PC-3 (cell line): ENCODE data around the gene OR51E1. TPM values are rescaled to one million over a fixed set of nuclear protein-coding genes. Genes with fewer than 3 reads are reported as not detected.

Experiments used
- ATAC-seq: fragments of 200-7000 bp; cut with Tn5 transposase; 2 replicates; pipeline ENCODE4 v1.9.1; 2020; ENCODE audit warnings: mild to moderate bottlenecking, moderate library complexity
- BruUV-seq: library from RNA; stranded (reverse); fragments of 400-500 nt; replicated peaks from 2 replicates; lab custom pipeline; 2021; lab: Mats Ljungman, UMichigan
- CTCF ChIA-PET: fragments of 300-600 bp; sonication (Branson Sonifier 250); formaldehyde crosslinking; loops from one replicate; lab custom pipeline; 2022; ENCODE audit warnings: antibody characterized with exemption; lab: Charles Lee
- POLR2A ChIA-PET: fragments of 300-600 bp; sonication (Branson Sonifier 250); formaldehyde crosslinking; loops from one replicate; lab custom pipeline; 2022; ENCODE audit warnings: antibody characterized with exemption; ENCODE audit not compliant: unreplicated experiment; lab: Charles Lee
- DNase-seq: peaks from one replicate; pipeline ENCODE4 v3.0.0-alpha.2; 2015
- H2AFZ ChIP-seq: fragments of 300-600 bp; sonication (generic); 2 replicates; pipeline ENCODE4 v1.6.0; 2016; ENCODE audit warnings: antibody characterized with exemption, low read length
- H3F3A ChIP-seq: fragments of 300-600 bp; sonication (generic); one replicate; pipeline ENCODE4 v1.6.0; 2017; ENCODE audit warnings: antibody characterized with exemption, low read length, control low read depth, mild to moderate bottlenecking; ENCODE audit not compliant: unreplicated experiment
- H3K27ac ChIP-seq: fragments of 300-600 bp; sonication (generic); 2 replicates; pipeline ENCODE4 v1.5.1; 2016; ENCODE audit warnings: mild to moderate bottlenecking, low read length
- H3K27me3 ChIP-seq: fragments of 300-600 bp; sonication (generic); 2 replicates; pipeline ENCODE4 v1.6.1; 2016; ENCODE audit warnings: low read length, mixed read lengths
- H3K36me3 ChIP-seq: fragments of 300-600 bp; sonication (generic); 2 replicates; pipeline ENCODE4 v1.6.1; 2016; ENCODE audit warnings: low read depth, mixed run types, low read length, mixed read lengths
- H3K4me1 ChIP-seq: fragments of 300-600 bp; sonication (generic); 2 replicates; pipeline ENCODE4 v1.5.1; 2016; ENCODE audit warnings: low read length; ENCODE audit not compliant: insufficient read depth
- H3K4me2 ChIP-seq: fragments of 300-600 bp; sonication (generic); 2 replicates; pipeline ENCODE4 v1.6.0; 2016; ENCODE audit warnings: low read length
- H3K4me3 ChIP-seq: fragments of 300-600 bp; sonication (generic); 2 replicates; pipeline ENCODE4 v1.5.1; 2016; ENCODE audit warnings: mild to moderate bottlenecking, low read length, mixed read lengths
- H3K79me2 ChIP-seq: fragments of 300-600 bp; sonication (generic); 2 replicates; pipeline ENCODE4 v1.6.1; 2017; ENCODE audit warnings: low read length, mixed read lengths
- H3K9ac ChIP-seq: fragments of 300-600 bp; sonication (generic); 2 replicates; pipeline ENCODE4 v1.6.0; 2016; ENCODE audit warnings: mild to moderate bottlenecking, low read length
- H3K9me2 ChIP-seq: fragments of 300-600 bp; sonication (generic); replicated peaks from 2 replicates; pipeline ENCODE4 v1.6.1; 2016; ENCODE audit warnings: mixed run types, low read length, mixed read lengths
- H3K9me3 ChIP-seq: fragments of 300-600 bp; sonication (generic); 2 replicates; pipeline ENCODE4 v1.6.1; 2016; ENCODE audit warnings: low read length, mixed read lengths
- H4K20me1 ChIP-seq: fragments of 300-600 bp; sonication (generic); 2 replicates; pipeline ENCODE4 v1.6.1; 2016; ENCODE audit warnings: low read length, mixed read lengths
- EZH2 ChIP-seq: fragments of 300-600 bp; sonication (generic); IDR thresholded peaks from one replicate; pipeline ENCODE4 v1.6.1; 2017; ENCODE audit warnings: antibody characterized with exemption, mild to moderate bottlenecking, low read length; ENCODE audit not compliant: unreplicated experiment
- EZH2phosphoT487 ChIP-seq: fragments of 300-600 bp; sonication (generic); IDR thresholded peaks from 2 replicates; pipeline ENCODE4 v1.6.1; 2018; ENCODE audit warnings: mild to moderate bottlenecking, antibody characterized with exemption, low read length, borderline replicate concordance
- intact Hi-C: fragments of 100-400 bp; cut with micrococcal nuclease; formaldehyde crosslinking; loops from 2 replicates; pipeline ENCODE4 v1.9.0; 2023
- total RNA-seq: library from RNA; depleted of rRNA; stranded (reverse); fragments of >200 nt; gene quantifications from 2 replicates; pipeline ENCODE4 v1.2.3, GENCODE V29; 2014; rRNA removed
- TF ChIP-seq, protein P1 (sequence below): fragments of 300-600 bp; sonication (generic); conservative IDR thresholded peaks from 2 replicates; pipeline ENCODE4 v1.5.1; 2017; ENCODE audit warnings: antibody characterized with exemption, low read depth, mild to moderate bottlenecking, low read length

Gene OR51E1
- total RNA-seq, 1 experiment from 2014 or later = not detected

DNA sequence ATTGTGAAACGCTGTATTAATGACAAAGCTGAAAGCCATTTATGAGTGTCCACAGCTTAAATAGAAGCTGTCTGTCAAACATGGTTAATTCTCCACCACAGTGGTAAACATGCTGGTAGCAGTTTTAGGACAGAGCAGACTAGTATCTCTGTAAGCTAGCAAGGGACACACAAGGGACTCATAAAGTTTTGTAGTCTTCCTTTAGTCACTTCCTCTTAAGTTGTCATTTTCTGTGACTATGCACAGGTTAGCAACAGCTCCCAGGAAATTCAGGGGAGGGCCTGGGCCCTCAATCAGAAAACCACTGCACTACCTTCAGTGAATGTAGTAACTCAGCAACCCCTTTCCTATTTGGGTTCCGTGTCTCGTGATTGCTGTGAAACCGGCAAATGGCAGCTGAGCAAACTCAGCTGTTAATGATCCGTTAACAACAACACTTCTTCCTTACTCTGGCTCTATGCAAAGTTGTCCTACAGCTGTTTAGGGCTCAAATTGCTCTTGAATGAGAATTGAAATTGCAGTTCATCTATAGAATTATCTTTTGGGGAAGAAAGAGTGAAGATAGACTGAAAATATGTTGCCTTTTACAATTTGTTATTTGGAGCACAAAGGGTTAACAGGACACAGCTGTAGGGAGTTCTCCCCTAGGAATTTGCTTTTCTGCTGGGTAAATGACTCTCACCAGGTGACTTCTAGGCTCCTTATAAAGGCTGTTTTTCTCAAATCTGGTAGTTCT, 60.4 kb downstream of the OR51E1 start, which contains the start of gene MMP26:
TSS of gene MMP26 (plus strand) at position 731 of the 736 bp plus-strand sequence.
- Histone ChIP-seq H3K9ac (no peak within 1 kb of the TSS), H2AFZ (no peak within 1 kb of the TSS), H3F3A (no peaks in the 10 kb centered on the region), H3K36me3 (no peaks in the 10 kb centered on the region), H3K27ac (no peak within 1 kb of the TSS), H3K9me2 (no peaks in the 10 kb centered on the region), H4K20me1 (no peaks in the 10 kb centered on the region), H3K27me3 (no peaks in the 10 kb centered on the region), H3K4me2 (no peak within 1 kb of the TSS), H3K4me1 (no peaks in the 10 kb centered on the region), H3K9me3 (no peaks in the 10 kb centered on the region), H3K79me2 (no peaks in the 10 kb centered on the region), H3K4me3 (no peak within 1 kb of the TSS)
- BruUV-seq = no TSS peak
- ATAC-seq (no peak), DNase-seq (no peak)
- ChIA-PET CTCF (no interaction called here), POLR2A (no interaction called here)
- intact Hi-C loops = no loop called here
- TF ChIP-seq EZH2phosphoT487 (no peak), EZH2 (no peak)
- TF ChIP-seq, protein P1, sequence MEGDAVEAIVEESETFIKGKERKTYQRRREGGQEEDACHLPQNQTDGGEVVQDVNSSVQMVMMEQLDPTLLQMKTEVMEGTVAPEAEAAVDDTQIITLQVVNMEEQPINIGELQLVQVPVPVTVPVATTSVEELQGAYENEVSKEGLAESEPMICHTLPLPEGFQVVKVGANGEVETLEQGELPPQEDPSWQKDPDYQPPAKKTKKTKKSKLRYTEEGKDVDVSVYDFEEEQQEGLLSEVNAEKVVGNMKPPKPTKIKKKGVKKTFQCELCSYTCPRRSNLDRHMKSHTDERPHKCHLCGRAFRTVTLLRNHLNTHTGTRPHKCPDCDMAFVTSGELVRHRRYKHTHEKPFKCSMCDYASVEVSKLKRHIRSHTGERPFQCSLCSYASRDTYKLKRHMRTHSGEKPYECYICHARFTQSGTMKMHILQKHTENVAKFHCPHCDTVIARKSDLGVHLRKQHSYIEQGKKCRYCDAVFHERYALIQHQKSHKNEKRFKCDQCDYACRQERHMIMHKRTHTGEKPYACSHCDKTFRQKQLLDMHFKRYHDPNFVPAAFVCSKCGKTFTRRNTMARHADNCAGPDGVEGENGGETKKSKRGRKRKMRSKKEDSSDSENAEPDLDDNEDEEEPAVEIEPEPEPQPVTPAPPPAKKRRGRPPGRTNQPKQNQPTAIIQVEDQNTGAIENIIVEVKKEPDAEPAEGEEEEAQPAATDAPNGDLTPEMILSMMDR = no peak

DNA sequence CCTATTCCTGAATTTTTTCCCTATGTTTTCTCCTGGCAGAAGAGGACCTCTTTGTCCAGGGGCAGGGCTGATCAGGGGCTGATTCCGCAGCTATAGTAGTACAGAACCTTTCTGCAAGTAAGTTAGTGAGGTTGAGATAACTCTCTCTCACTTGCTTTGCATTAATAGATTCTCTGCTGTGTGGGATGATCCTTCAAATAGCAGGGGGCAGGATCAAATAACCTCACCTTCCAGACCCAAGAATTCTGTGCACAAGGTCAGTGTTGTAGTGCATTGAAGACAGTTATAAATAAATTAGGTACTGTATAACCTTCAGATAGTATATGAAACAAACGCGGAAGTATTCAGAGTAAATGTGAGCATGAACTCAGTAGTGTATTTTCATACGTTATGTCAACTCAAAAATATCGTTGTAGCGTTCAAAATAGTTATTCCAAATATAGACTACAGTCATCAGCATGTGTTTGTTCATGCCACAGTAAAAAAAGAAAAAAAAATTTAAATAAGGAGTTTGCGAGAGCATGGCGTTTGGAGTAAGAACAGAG, 61.1 kb downstream of the OR51E1 start:
- Histone ChIP-seq H3K36me3 (no peaks in the 10 kb centered on the region), H3K9me3 (no peaks in the 10 kb centered on the region), H3K79me2 (no peaks in the 10 kb centered on the region), H3K4me2 (no peak overlapping the region), H3K27me3 (no peaks in the 10 kb centered on the region), H2AFZ (no peak overlapping the region), H3K4me3 (no peak overlapping the region), H4K20me1 (no peaks in the 10 kb centered on the region), H3F3A (no peaks in the 10 kb centered on the region), H3K4me1 (no peaks in the 10 kb centered on the region), H3K9ac (no peak overlapping the region), H3K9me2 (no peaks in the 10 kb centered on the region), H3K27ac (no peak overlapping the region)
- TF ChIP-seq EZH2phosphoT487 (no peak), EZH2 (no peak)
- TF ChIP-seq, protein P1 = no peak
- ATAC-seq = no peak
- BruUV-seq = no TSS peak
- intact Hi-C loops = no loop called here
- ChIA-PET POLR2A (no interaction called here), CTCF (no interaction called here)
- DNase-seq = no peak

Other genes starting within 250 kb of the OR51E1 start
- not detected in 2 replicates for gene OR52K2, start 194.7 kb upstream of the OR51E1 start, total RNA-seq
- gene OR52K1, start 161.3 kb upstream of the OR51E1 start, total RNA-seq = not detected in 2 replicates
- gene OR52M1, start 98.8 kb upstream of the OR51E1 start, total RNA-seq = not detected in 2 replicates
- not detected in 2 replicates for gene OR52I2, start 62.2 kb upstream of the OR51E1 start, total RNA-seq
- gene OR52I1, start 49.9 kb upstream of the OR51E1 start, total RNA-seq = not detected in 2 replicates
- gene TRIM68, start 35.8 kb upstream of the OR51E1 start, total RNA-seq = 6.1 and 6.9 TPM in 2 replicates
- gene OR51D1, start 6.5 kb upstream of the OR51E1 start, total RNA-seq = not detected in 2 replicates
- gene OR51E2, start 53.9 kb downstream of the OR51E1 start, total RNA-seq = not detected in 2 replicates
- not detected in 2 replicates for gene MMP26, start 60.8 kb downstream of the OR51E1 start, total RNA-seq
- gene OR51F1, start 126.0 kb downstream of the OR51E1 start, total RNA-seq = not detected in 2 replicates
- not detected in 2 replicates for gene OR52R1, start 160.4 kb downstream of the OR51E1 start, total RNA-seq
- not detected in 2 replicates for gene OR51F2, start 177.3 kb downstream of the OR51E1 start, total RNA-seq
- gene OR51S1, start 205.2 kb downstream of the OR51E1 start, total RNA-seq = not detected in 2 replicates
- gene OR51T1, start 237.9 kb downstream of the OR51E1 start, total RNA-seq = not detected in 2 replicates